SU-DHL-6 (cell line): ENCODE measurements around the gene TNFRSF4.

Source experiments
- CTCF ChIP-seq: fragments of 200-600 bp; sonication (generic); IDR thresholded peaks from one replicate; pipeline ENCODE4 v1.5.1; 2017; ENCODE audit warnings: antibody characterized with exemption, mild to moderate bottlenecking, low read length, moderate library complexity; ENCODE audit not compliant: insufficient read depth, poor library complexity, severe bottlenecking
- EZH2phosphoT487 ChIP-seq: fragments of 200-600 bp; sonication (generic), shearing (Covaris generic); conservative IDR thresholded peaks from 2 replicates; pipeline ENCODE4 v1.6.1; 2018; ENCODE audit warnings: mild to moderate bottlenecking, antibody characterized with exemption, low read length, moderate library complexity, mixed read lengths

- no peak for TF ChIP-seq CTCF
- no peak for TF ChIP-seq EZH2phosphoT487
These were observed 36.3 kb downstream of the TNFRSF4 start for GRCh38 chr1:1177452-1178206.
